ENCODE data around the gene BPGM. TPM values are rescaled to one million over a fixed set of nuclear protein-coding genes. Genes with fewer than 3 reads are reported as not detected.

BPGM gene
- total and polyA plus RNA-seq, 11 donors: 12.3 to 26.0 (median 15.4) TPM

GRCh38 chr7:134649226-134649775 is 2.6 kb downstream of the BPGM start:
- Histone ChIP-seq H3K4me1 (peaks cover 4 to 29% (median 13%) of the 10 kb centered on the region in 12 donors), H3K27ac (no peak overlapping the region), H3K36me3 (no peaks in the 10 kb centered on the region), H3K4me3 (no peak overlapping the region), H3K9me3 (no peaks in the 10 kb centered on the region), H3K27me3 (no peaks in the 10 kb centered on the region)
- no peak for ATAC-seq
- intact Hi-C loops (cut with DNase I): no loop called here
- no peak for DNase-seq
- WGBS, 4 donors: 82 to 86% (median 84%) methylated on average over 3 of the region's 3 CpGs
- TF ChIP-seq POLR2A (IDR thresholded peaks at IDR 0.05) (no peak), CTCF (IDR thresholded peaks at IDR 0.05) (no peak)

DNA sequence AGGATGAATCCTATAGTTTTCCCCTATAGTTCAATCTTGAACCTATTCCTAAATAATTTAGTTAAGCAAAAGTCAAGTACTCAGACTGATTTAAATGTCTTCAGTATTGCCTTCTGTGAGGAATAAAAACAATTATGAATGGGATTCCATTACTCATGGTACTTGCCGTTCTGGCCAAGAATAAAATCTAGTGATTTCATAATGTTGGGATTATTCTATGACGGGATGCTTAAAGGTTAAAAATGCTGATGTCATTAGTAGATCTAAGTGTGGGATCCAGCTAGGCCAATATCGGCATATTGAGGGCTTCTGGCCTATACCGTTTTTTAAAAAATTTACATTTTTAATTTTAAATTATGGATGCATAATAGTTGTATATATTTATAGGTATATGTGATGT is 5.3 kb downstream of the BPGM start:
- intact Hi-C loops (cut with DNase I): no loop called here
- Histone ChIP-seq H3K4me3 (no peak overlapping the region), H3K27ac (no peak overlapping the region), H3K9me3 (no peaks in the 10 kb centered on the region), H3K36me3 (no peaks in the 10 kb centered on the region), H3K4me1 (peaks cover 0 to 16% (median 3%) of the 10 kb centered on the region in 12 donors), H3K27me3 (no peaks in the 10 kb centered on the region)
- ATAC-seq (no peak), DNase-seq (no peak)
- WGBS, 4 donors: 89 to 93% (median 92%) methylated on average over 4 of the region's 4 CpGs
- TF ChIP-seq POLR2A (IDR thresholded peaks at IDR 0.05) (no peak), CTCF (IDR thresholded peaks at IDR 0.05) (no peak)

- intact Hi-C loops (cut with DNase I): no loop called here
- WGBS, 4 donors: 52 to 84% (median 54%) methylated on average over 4 of the region's 4 CpGs
- ATAC-seq (no peak), DNase-seq (no peak)
- peaks cover 0 to 5% (median 0%) of the 10 kb centered on the region in 9 donors for H3K36me3 ChIP-seq
- H3K4me3 ChIP-seq: no peak overlapping the region
- TF ChIP-seq POLR2A (IDR thresholded peaks at IDR 0.05): no peak
- TF ChIP-seq CTCF (IDR thresholded peaks at IDR 0.05): no peak
- no peaks in the 10 kb centered on the region for H3K9me3 ChIP-seq
- H3K27ac ChIP-seq: no peak overlapping the region
- H3K4me1 ChIP-seq: no peaks in the 10 kb centered on the region
- H3K27me3 ChIP-seq: no peaks in the 10 kb centered on the region
Observed at GRCh38 chr7:134654104-134654775, 7.6 kb downstream of the BPGM start.

DNA sequence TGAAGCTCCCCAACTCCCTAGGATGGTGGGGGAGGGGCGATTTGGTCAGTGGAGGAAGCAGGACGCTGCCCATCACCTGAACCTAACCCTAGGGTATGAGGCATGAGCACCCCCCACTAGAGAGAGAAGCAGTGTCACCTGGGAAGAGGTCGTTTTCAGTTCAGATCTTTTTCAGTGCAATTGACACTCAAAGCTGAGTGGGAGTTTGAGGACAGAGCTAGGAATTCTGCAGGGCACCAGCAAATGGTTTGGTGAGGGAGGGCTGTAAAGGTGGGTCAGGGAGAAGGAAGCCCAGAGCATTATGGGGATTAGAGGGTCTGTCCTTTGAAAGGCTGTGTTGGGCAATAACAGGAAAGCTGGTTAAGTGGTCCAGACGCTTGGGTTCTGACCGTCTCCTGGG is 10.9 kb downstream of the BPGM start:
- Histone ChIP-seq H3K36me3 (peaks cover 0 to 18% (median 12%) of the 10 kb centered on the region in 9 donors), H3K27me3 (no peaks in the 10 kb centered on the region), H3K9me3 (no peaks in the 10 kb centered on the region), H3K4me1 (peaks cover 0 to 9% (median 0%) of the 10 kb centered on the region in 12 donors), H3K4me3 (no peak overlapping the region), H3K27ac (no peak overlapping the region)
- 73 to 83% (median 77%) methylated on average over 5 of the region's 5 CpGs for whole genome bisulfite sequencing, 4 donors
- ATAC-seq (no peak), DNase-seq (no peak)
- intact Hi-C loops (cut with DNase I): no loop called here
- TF ChIP-seq POLR2A (IDR thresholded peaks at IDR 0.05) (no peak), CTCF (IDR thresholded peaks at IDR 0.05) (no peak)

Data from heart left ventricle (tissue), 16 donors.